OCI-LY7 (cell line): ENCODE results near the gene NEK9. TPM values are rescaled to one million over a fixed set of nuclear protein-coding genes. Genes with fewer than 3 reads are reported as not detected.
"Not testable (repeated sequence)": the region's sequence is repeated elsewhere in the genome, so short reads cannot be mapped to it uniquely, and the experiment has no call there.

Source experiments
- BruUV-seq: library from RNA; stranded (reverse); fragments of 400-500 nt; replicated peaks from 2 replicates; lab custom pipeline; 2021; lab: Mats Ljungman, UMichigan
- CTCF ChIA-PET: fragments of 300-600 bp; sonication (Branson Sonifier 250); formaldehyde crosslinking; loops from one replicate; lab custom pipeline; 2022; ENCODE audit warnings: antibody characterized with exemption; ENCODE audit not compliant: unreplicated experiment; lab: Charles Lee
- POLR2A ChIA-PET: fragments of 300-600 bp; sonication (Branson Sonifier 250); formaldehyde crosslinking; loops from one replicate; lab custom pipeline; 2022; ENCODE audit warnings: antibody characterized with exemption; lab: Charles Lee
- DNase-seq: peaks from one replicate; pipeline ENCODE4 v3.0.0-alpha.2; 2015; ENCODE audit warnings: low spot score
- H2AFZ ChIP-seq: fragments of 200-600 bp; sonication (generic), shearing (Covaris generic); 2 replicates; pipeline ENCODE4 v1.6.1; 2014; ENCODE audit warnings: mild to moderate bottlenecking, antibody characterized with exemption, low read length, moderate library complexity
- H3K27ac ChIP-seq: fragments of 200-600 bp; sonication (generic); 2 replicates; pipeline ENCODE4 v1.5.1; 2014; ENCODE audit warnings: mixed run types, low read depth, mild to moderate bottlenecking, moderate library complexity, low read length, inconsistent platforms; ENCODE audit not compliant: poor library complexity, severe bottlenecking
- H3K36me3 ChIP-seq: fragments of 200-600 bp; sonication (generic); 2 replicates; pipeline ENCODE4 v1.6.1; 2014; ENCODE audit warnings: mild to moderate bottlenecking, antibody characterized with exemption, low read length, moderate library complexity, mixed read lengths; ENCODE audit not compliant: insufficient read depth
- H3K4me1 ChIP-seq: fragments of 200-600 bp; sonication (generic); 2 replicates; pipeline ENCODE4 v1.5.1; 2014; ENCODE audit warnings: mild to moderate bottlenecking, low read length; ENCODE audit not compliant: insufficient read depth, poor library complexity, severe bottlenecking
- H3K4me2 ChIP-seq: fragments of 200-600 bp; sonication (generic); 2 replicates; pipeline ENCODE4 v1.6.1; 2014; ENCODE audit warnings: mild to moderate bottlenecking, low read length
- H3K4me3 ChIP-seq: fragments of 200-600 bp; sonication (generic); 2 replicates; pipeline ENCODE4 v1.5.1; 2014; ENCODE audit warnings: mild to moderate bottlenecking, low read depth, low read length; ENCODE audit not compliant: poor library complexity, severe bottlenecking
- H3K79me2 ChIP-seq: fragments of 200-600 bp; sonication (generic); 2 replicates; pipeline ENCODE4 v1.6.1; 2016; ENCODE audit warnings: low read depth, mild to moderate bottlenecking, low read length, moderate library complexity, mixed read lengths; ENCODE audit not compliant: insufficient read depth
- H3K9me2 ChIP-seq: fragments of 200-600 bp; sonication (generic); 2 replicates; pipeline ENCODE4 v1.6.1; 2016; ENCODE audit warnings: mild to moderate bottlenecking, low read length, mixed read lengths; ENCODE audit not compliant: insufficient read depth
- H3K9me3 ChIP-seq: fragments of 200-600 bp; sonication (generic); 2 replicates; pipeline ENCODE4 v1.6.1; 2014; ENCODE audit warnings: mild to moderate bottlenecking, mixed run types, low read length, mixed read lengths
- H4K20me1 ChIP-seq: fragments of 200-600 bp; sonication (generic); 2 replicates; pipeline ENCODE4 v1.6.1; 2014; ENCODE audit warnings: mild to moderate bottlenecking, antibody characterized with exemption, low read length, moderate library complexity, mixed read lengths; ENCODE audit not compliant: insufficient read depth
- EZH2phosphoT487 ChIP-seq: fragments of 200-600 bp; sonication (generic); IDR thresholded peaks from 2 replicates; pipeline ENCODE4 v1.6.1; 2018; ENCODE audit warnings: low read depth, borderline replicate concordance, mild to moderate bottlenecking, mixed run types, antibody characterized with exemption, low read length, moderate library complexity, mixed read lengths
- intact Hi-C: fragments of 100-400 bp; cut with micrococcal nuclease; formaldehyde crosslinking; loops from one replicate; pipeline ENCODE4 v1.10.0; 2022; ENCODE audit not compliant: unreplicated experiment
- total RNA-seq, 2 experiments: library from RNA; depleted of rRNA in 1 of 2; stranded (reverse); fragments of >200 nt in 1 of 2; shearing (Covaris generic) in 1 of 2; gene quantifications; 2 replicates each; pipeline ENCODE4 v1.2.3, GENCODE V29; 2014 to 2022
- TF ChIP-seq, protein P1 (sequence below): fragments of 200-600 bp; sonication (generic); conservative IDR thresholded peaks from 2 replicates; pipeline ENCODE4 v1.5.1; 2014; ENCODE audit warnings: mild to moderate bottlenecking, antibody characterized with exemption, low read length, moderate library complexity, mixed read lengths

The NEK9 gene
- total RNA-seq, 2 experiments from 2014 or later = 58.3 to 86.4 TPM

DNA sequence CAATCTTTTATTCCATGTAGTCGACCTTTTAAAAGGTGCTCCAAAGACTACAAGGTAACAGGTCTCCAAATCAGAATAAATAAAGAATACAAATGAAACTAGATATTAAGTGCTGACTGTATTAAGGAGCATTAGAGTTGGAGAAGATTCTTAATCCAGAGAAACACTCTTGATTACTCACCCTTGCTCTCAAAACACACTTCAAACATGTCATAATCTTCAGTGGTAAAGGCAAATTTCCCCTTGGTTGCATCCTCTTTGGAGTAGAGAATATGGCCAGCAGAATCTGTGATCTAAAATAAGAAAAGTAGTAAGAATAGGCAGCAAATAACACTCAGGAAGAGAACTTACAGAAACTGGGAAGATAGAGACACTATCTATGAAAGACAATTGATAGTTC lies 25.0 kb upstream of the NEK9 start:
- Histone ChIP-seq H3K36me3 (peaks cover 56% of the 10 kb centered on the region), H3K9me3 (no peaks in the 10 kb centered on the region), H3K4me3 (no peak overlapping the region), H4K20me1 (0 out of 2 replicates have a peak, but pooled peaks cover 8% of the 10 kb centered on the region), H3K4me2 (no peak overlapping the region), H3K4me1 (no peaks in the 10 kb centered on the region), H3K9me2 (no peaks in the 10 kb centered on the region), H3K79me2 (peaks cover 34% of the 10 kb centered on the region; the same call in 1 of the 2 replicates), H3K27ac (no peak overlapping the region), H2AFZ (no peak overlapping the region)
- no peak for DNase-seq
- BruUV-seq = no TSS peak
- TF ChIP-seq, protein P1, sequence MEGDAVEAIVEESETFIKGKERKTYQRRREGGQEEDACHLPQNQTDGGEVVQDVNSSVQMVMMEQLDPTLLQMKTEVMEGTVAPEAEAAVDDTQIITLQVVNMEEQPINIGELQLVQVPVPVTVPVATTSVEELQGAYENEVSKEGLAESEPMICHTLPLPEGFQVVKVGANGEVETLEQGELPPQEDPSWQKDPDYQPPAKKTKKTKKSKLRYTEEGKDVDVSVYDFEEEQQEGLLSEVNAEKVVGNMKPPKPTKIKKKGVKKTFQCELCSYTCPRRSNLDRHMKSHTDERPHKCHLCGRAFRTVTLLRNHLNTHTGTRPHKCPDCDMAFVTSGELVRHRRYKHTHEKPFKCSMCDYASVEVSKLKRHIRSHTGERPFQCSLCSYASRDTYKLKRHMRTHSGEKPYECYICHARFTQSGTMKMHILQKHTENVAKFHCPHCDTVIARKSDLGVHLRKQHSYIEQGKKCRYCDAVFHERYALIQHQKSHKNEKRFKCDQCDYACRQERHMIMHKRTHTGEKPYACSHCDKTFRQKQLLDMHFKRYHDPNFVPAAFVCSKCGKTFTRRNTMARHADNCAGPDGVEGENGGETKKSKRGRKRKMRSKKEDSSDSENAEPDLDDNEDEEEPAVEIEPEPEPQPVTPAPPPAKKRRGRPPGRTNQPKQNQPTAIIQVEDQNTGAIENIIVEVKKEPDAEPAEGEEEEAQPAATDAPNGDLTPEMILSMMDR = no peak
- no peak for TF ChIP-seq EZH2phosphoT487
- CTCF ChIA-PET = no interaction called here
- POLR2A ChIA-PET = interaction anchor here (0.5 kb wide), 2 partner anchors 23 to 27 kb away, joined by 4 to 5 read pairs; no protein-coding TSS in a partner anchor
- intact Hi-C loops = no loop called here

DNA sequence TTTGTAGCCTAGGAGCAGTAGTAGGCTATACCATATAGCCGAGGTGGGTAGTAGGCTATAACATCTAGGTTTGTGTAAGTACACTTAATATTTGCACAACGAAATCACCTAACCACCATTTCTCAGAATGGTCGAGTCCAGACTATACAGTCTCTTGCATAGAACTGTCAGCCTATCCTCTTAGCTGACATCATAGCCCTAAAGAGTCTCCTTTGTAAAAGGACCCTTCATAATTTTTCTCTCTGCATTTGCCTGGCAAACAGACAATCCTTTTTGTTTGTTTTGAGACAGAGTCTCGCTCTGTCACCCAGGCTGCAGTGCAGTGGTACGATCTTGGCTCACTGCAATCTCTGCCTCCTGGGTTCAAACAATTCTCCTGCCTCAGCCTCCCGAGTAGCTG lies 23.8 kb upstream of the NEK9 start:
- H3K4me2 ChIP-seq, intact Hi-C loops: not testable (repeated sequence)

DNA sequence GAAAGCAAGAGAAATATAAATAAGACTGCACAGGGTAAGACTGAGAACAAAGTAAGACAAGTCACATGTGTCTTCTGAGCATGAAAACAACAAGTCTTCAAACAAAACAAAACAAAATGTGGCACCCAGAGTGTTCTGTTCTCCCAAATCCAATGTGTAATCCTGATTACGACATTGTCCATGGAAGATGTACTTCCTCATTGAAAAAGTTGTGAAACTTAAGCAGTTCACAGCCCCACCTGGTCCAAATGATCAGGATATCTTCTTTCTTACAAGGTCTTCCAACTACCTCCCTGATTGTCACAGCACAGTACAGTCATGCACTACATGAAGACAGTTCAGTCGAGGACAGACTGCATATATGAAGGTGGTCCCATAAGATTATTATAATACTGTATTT lies 23.3 kb upstream of the NEK9 start:
- BruUV-seq = no TSS peak
- Histone ChIP-seq H2AFZ (no peak overlapping the region), H3K4me1 (no peaks in the 10 kb centered on the region), H3K79me2 (peaks cover 17% of the 10 kb centered on the region; the same call in 1 of the 2 replicates), H3K9me3 (no peaks in the 10 kb centered on the region), H4K20me1 (0 out of 2 replicates have a peak, but pooled peaks cover under 1% of the 10 kb centered on the region), H3K4me3 (no peak overlapping the region), H3K9me2 (no peaks in the 10 kb centered on the region), H3K4me2 (no peak overlapping the region), H3K27ac (no peak overlapping the region), H3K36me3 (peaks cover 67% of the 10 kb centered on the region)
- DNase-seq = no peak
- TF ChIP-seq EZH2phosphoT487 = no peak
- TF ChIP-seq, protein P1 = no peak
- ChIA-PET POLR2A (no interaction called here), CTCF (no interaction called here)
- intact Hi-C loops = no loop called here

More for the DNA sequence above, 23.8 kb upstream of the NEK9 start:
- H3K9me2 ChIP-seq, H2AFZ ChIP-seq, H4K20me1 ChIP-seq, H3K9me3 ChIP-seq, H3K4me1 ChIP-seq, H3K27ac ChIP-seq, H3K4me3 ChIP-seq, DNase-seq, CTCF ChIA-PET, POLR2A ChIA-PET, BruUV-seq: not testable (repeated sequence)
- H3K79me2 ChIP-seq = peaks cover 22% of the 10 kb centered on the region; the same call in 1 of the 2 replicates
- peaks cover 67% of the 10 kb centered on the region for H3K36me3 ChIP-seq
